Activated CD4-positive, alpha-beta memory T cell treated with anti-CD3 and anti-CD28 coated beads for 36 hours (primary cell): ENCODE measurements around the gene LDB3. TPM values are rescaled to one million over a fixed set of nuclear protein-coding genes. Genes with fewer than 3 reads are reported as not detected.

Experiments
- CTCF ChIA-PET: fragments of 350-600 bp; sonication (Branson Sonifier 250); formaldehyde crosslinking; loops from one replicate; lab custom pipeline; 2021; ENCODE audit warnings: antibody characterized with exemption, inconsistent platforms; lab: Charles Lee
- POLR2A ChIA-PET: fragments of 350-600 bp; sonication (Branson Sonifier 250); formaldehyde crosslinking; loops from one replicate; lab custom pipeline; 2021; ENCODE audit warnings: antibody characterized with exemption; lab: Charles Lee
- DNase-seq: peaks from one replicate; pipeline ENCODE4 v3.0.0-alpha.2; 2020
- H3K27ac Mint-ChIP-seq: one replicate; pipeline ENCODE4 v1.8.0; 2021; ENCODE audit warnings: mixed read lengths
- H3K27me3 Mint-ChIP-seq: one replicate; pipeline ENCODE4 v1.8.0; 2021; ENCODE audit warnings: mixed read lengths
- H3K36me3 Mint-ChIP-seq: one replicate; pipeline ENCODE4 v1.8.0; 2021; ENCODE audit warnings: mixed read lengths
- H3K4me1 Mint-ChIP-seq: one replicate; pipeline ENCODE4 v1.8.0; 2021; ENCODE audit warnings: low read depth, mixed read lengths
- H3K4me3 Mint-ChIP-seq: one replicate; pipeline ENCODE4 v1.8.0; 2021; ENCODE audit warnings: mild to moderate bottlenecking, mixed read lengths
- H3K9me3 Mint-ChIP-seq: one replicate; pipeline ENCODE4 v1.8.0; 2021; ENCODE audit warnings: mixed read lengths
- intact Hi-C: fragments of 100-400 bp; cut with micrococcal nuclease; formaldehyde crosslinking; loops from one replicate; pipeline ENCODE4 v1.15.1; 2023
- total RNA-seq, 2 experiments: library from RNA; stranded (reverse); gene quantifications; one replicate each; pipeline ENCODE4 v1.2.3, GENCODE V29; 2021

LDB3 gene
- total RNA-seq, 2 experiments from 2014 or later, result 0.12 to 0.43 TPM

DNA sequence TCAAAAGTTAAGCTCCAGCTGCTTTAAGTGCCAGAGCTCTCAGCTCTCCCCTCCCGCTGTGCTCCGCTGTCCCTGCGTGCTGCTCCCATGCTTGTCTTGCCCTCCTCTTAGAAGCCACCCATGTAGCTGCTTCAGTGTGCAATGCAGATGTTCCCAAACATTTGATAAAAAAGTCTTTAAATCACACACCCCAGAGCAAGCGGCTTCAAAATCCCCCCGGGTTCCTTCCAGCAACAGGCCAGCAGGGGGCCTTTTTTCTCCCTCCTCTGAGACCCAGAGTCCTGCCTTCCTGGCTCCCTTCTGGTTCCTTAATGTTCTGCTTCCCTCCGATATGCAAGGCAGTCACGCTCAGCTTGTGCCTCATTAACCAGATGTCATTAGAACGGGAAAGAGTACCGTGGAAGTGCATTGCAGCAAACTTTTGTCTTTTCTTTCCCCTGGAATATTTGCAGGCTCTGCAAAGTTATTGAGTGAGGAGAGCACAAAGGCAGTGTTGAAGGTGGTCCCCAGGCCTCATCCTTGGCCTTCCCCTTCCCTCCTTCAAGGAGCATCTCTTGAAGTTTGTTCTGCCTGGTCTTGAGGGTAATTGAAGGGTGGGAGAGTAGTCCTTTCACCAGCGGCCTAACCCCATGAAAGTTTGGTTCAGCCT lies 25.5 kb downstream of the LDB3 start:
- Mint-ChIP-seq H3K27ac (no peak overlapping the region), H3K4me3 (no peak overlapping the region), H3K9me3 (no peaks in the 10 kb centered on the region), H3K4me1 (no peaks in the 10 kb centered on the region), H3K36me3 (no peaks in the 10 kb centered on the region), H3K27me3 (no peaks in the 10 kb centered on the region)
- peak; percentile 46 for DNase-seq
- intact Hi-C loops, result loop anchor here (1.0 kb wide), 1 partner anchor 205 kb away; no protein-coding TSS in a partner anchor
- ChIA-PET POLR2A (no interaction called here), CTCF (interaction anchor here (0.5 to 2.9 kb wide), 16 partner anchors 13 to 267 kb away, joined by 3 to 38 read pairs (median 4); no protein-coding TSS in a partner anchor)

DNA sequence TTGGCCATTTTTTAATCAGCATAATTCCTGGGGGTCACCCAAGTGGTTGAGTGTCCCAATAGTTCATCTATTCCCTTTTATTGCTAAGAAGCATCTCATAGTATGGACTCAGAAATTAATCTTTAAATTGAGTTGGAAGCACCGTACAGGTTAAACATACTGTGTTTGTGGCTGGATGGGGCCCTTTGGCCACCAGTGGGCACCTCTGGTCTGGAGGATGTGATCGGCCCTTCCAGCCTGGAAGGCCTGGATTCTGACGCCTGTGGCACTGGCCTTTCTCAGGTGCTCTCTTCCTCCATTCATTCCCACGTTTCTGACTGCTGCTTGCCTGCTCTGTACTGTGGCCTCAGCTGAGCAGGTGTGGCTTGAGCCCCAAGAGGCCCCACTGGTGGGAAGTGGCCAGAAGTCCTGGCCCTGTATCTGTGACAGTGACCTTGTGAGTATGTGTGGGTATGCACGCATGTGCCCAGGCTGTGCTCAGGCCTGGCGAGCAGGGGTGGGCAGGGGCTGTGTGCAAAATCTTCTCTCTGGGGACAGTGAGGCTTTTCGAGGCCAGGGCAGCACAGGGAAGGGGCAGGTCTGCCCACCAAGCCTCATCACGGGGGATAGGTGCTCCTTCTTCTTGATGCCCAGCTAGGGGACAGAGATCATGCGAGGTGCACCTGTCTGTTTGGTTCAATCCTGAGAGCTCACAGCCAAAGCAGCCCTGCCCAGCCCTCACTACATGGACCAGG lies 30.1 kb downstream of the LDB3 start:
- Mint-ChIP-seq H3K36me3 (no peaks in the 10 kb centered on the region), H3K4me3 (no peak overlapping the region), H3K27me3 (no peaks in the 10 kb centered on the region), H3K9me3 (no peaks in the 10 kb centered on the region), H3K4me1 (no peaks in the 10 kb centered on the region), H3K27ac (no peak overlapping the region)
- no peak for DNase-seq
- ChIA-PET CTCF (no interaction called here), POLR2A (no interaction called here)
- intact Hi-C loops, result no loop called here

DNA sequence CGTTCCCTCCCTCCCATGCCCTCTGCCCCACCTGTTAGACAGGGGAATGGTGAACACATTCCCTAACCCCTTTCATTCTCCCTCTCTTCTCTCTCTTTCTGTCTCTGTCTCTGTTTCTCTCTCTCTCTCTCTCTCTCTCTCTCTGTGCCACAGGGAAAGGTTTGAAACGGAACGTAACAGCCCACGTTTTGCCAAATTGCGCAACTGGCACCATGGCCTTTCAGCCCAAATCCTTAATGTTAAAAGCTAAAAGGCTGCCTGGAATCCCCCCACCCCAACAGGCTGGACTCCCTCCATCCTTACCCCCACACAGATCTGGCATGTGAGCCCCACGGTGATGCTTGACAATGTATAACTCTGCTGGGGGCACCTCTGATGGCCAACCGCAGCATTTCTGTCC lies 30.8 kb downstream of the LDB3 start:
- no peak for DNase-seq
- no peaks in the 10 kb centered on the region for H3K9me3 Mint-ChIP-seq
- H3K4me3 Mint-ChIP-seq, result no peak overlapping the region
- intact Hi-C loops, result no loop called here
- H3K27me3 Mint-ChIP-seq, result no peaks in the 10 kb centered on the region
- ChIA-PET POLR2A (no interaction called here), CTCF (no interaction called here)
- no peaks in the 10 kb centered on the region for H3K36me3 Mint-ChIP-seq
- H3K4me1 Mint-ChIP-seq, result no peaks in the 10 kb centered on the region
- H3K27ac Mint-ChIP-seq, result no peak overlapping the region

DNA sequence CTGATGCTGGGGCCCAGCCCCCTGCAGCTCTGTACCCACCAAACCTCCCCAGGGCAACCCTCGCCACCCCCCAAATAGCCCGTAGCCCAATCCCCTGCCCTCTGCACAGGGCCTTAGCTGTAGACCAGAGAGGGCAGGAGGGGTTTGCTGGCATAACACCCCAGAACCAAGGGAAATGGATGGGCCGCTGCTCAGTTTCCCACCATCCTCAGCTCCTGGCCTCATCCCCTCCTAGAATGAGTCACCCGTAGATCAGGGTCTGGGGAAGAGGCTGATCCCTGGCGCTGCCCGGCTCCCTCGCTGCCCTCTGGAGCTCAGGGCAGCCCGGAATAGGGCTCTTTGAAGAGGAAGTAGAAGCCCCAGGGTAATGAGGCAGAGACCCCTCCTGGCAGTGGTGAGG lies 31.2 kb downstream of the LDB3 start:
- POLR2A ChIA-PET, result no interaction called here
- no peak for DNase-seq
- no peaks in the 10 kb centered on the region for H3K4me1 Mint-ChIP-seq
- no peaks in the 10 kb centered on the region for H3K27me3 Mint-ChIP-seq
- H3K4me3 Mint-ChIP-seq, result no peak overlapping the region
- no peaks in the 10 kb centered on the region for H3K9me3 Mint-ChIP-seq
- CTCF ChIA-PET, result no interaction called here
- H3K27ac Mint-ChIP-seq, result no peak overlapping the region
- no peaks in the 10 kb centered on the region for H3K36me3 Mint-ChIP-seq
- intact Hi-C loops, result no loop called here

DNA sequence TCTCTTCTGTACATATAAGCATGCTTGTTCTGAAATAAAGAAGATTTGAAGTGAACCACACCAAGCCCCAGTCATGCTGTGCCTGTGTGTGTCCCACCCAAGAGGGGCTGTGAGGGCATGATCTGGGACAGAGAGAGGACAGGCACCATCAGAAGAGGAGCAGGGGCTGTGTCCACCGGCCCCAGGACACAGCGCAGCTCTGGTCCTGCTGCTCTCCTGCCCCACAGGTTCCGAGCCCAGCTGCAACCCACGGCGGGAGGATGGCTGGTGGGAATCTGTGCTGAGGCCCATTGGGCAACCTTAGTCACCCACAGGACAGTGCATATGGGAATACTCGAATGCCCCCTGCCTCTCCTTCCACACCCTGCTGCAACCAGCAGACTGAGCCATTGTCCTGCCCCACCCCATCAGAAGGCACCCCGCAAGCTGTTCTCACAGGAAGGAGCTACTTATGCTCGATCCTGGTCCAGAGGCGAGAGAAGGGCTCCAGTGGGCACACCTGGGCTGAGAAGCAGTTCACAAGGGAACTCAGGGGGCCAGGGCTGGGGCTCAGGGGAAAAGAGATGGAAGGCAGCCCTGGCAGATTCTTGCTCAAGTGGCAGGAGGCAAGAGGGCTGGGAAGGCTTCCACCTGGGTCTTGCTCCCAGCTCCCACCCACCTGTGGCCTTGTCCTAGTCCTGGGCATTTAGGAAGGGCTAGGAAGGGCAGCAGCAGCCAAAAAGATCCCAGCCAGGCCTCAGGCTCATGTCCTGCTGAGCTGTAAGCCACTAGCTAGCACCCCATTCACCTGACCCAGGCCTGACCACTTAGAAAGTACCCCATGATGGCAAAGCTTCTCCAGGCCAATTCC lies 31.9 kb downstream of the LDB3 start:
- Mint-ChIP-seq H3K4me1 (no peaks in the 10 kb centered on the region), H3K27me3 (no peaks in the 10 kb centered on the region), H3K9me3 (no peaks in the 10 kb centered on the region), H3K36me3 (no peaks in the 10 kb centered on the region), H3K27ac (no peak overlapping the region), H3K4me3 (no peak overlapping the region)
- CTCF ChIA-PET, result no interaction called here
- intact Hi-C loops, result no loop called here
- POLR2A ChIA-PET, result no interaction called here
- no peak for DNase-seq

DNA sequence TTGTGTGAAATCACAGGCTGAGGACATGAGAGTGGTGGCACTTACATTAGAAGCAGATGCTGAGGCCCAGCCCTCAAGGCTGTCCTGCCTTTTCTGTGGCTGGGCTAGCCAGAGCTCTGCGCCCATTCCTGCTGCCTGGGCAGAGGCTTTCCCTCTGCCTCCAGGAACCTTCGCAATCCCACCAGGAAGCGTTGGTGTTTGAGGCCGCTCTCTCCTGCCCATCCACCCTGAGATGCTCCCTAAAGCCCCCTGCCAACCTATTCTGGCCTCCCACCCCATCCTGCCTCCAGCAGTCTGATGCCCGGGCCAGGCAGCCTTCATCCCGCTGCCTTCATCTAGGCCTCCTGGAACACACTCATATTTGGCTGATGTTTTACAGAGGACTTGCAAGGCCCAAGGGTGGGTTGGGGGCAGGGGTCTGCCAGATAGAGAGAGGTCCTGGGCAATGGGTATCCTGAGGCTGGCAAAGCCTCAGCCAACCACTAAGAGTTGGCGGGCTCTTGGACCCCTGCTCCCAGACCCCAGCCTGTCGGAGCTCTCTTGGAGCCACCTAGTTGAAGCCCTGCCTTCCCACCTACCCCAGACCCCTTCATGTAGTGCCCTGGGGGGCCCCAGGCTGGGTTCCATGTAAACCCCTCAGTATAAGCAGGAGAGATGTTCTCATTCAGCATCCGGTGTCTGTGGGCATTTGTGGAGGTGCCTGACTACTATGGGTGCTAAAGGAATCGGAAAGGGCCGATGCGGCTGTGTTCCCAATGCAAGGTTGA lies 32.7 kb downstream of the LDB3 start:
- ChIA-PET CTCF (no interaction called here), POLR2A (no interaction called here)
- H3K9me3 Mint-ChIP-seq, result no peaks in the 10 kb centered on the region
- no peaks in the 10 kb centered on the region for H3K36me3 Mint-ChIP-seq
- intact Hi-C loops, result no loop called here
- H3K4me3 Mint-ChIP-seq, result no peak overlapping the region
- H3K27me3 Mint-ChIP-seq, result no peaks in the 10 kb centered on the region
- DNase-seq, result no peak
- H3K27ac Mint-ChIP-seq, result no peak overlapping the region
- H3K4me1 Mint-ChIP-seq, result no peaks in the 10 kb centered on the region

DNA sequence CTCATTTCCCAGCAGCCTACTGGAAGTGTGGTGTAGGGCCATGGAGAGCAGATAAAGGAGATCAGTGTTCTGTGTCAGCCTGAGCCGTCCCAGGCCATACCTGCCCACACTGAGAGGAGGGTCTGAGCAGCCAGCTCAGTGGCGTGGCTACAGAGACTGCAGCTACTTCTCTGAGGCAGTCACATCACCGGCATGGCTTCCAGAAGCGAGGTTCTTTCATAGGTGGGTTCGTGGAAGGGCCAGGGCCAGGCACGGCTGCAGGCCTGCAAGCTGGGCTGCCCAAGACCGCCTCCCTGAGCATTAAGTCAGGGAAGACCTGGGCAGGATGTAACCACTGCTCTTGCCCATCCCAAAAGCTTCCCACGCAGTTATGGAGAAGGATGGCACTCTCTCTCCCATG lies 34.9 kb downstream of the LDB3 start:
- ChIA-PET CTCF (interaction anchor here (1.0 to 1.3 kb wide), 2 partner anchors 8 to 15 kb away, joined by 4 to 6 read pairs; no protein-coding TSS in a partner anchor), POLR2A (no interaction called here)
- no peaks in the 10 kb centered on the region for H3K4me1 Mint-ChIP-seq
- H3K27ac Mint-ChIP-seq, result no peak overlapping the region
- intact Hi-C loops, result no loop called here
- H3K27me3 Mint-ChIP-seq, result no peaks in the 10 kb centered on the region
- DNase-seq, result no peak
- H3K36me3 Mint-ChIP-seq, result no peaks in the 10 kb centered on the region
- no peak overlapping the region for H3K4me3 Mint-ChIP-seq
- no peaks in the 10 kb centered on the region for H3K9me3 Mint-ChIP-seq

DNA sequence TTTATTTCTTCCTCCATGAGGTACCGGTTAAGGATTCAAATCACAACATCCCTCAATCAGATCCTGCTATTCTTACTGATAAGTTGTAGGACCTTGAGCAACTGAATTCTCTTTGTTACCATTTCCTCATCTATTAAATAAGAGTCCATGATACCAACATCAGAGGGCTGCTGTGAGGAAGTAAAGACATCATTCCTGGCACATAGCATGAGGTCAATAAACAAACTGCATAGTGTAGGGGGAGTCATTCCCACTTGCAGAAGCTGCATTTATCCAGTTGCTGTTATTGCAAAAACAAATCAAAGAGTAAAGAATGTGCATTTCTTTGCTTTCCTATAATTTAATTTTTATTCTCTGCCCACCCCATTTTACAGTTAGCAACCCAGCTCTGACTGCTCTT lies 36.8 kb downstream of the LDB3 start:
- no peak for DNase-seq
- peaks cover 3% of the 10 kb centered on the region for H3K4me1 Mint-ChIP-seq
- no peak overlapping the region for H3K27ac Mint-ChIP-seq
- POLR2A ChIA-PET, result no interaction called here
- H3K9me3 Mint-ChIP-seq, result no peaks in the 10 kb centered on the region
- no peaks in the 10 kb centered on the region for H3K27me3 Mint-ChIP-seq
- no peak overlapping the region for H3K4me3 Mint-ChIP-seq
- CTCF ChIA-PET, result no interaction called here
- intact Hi-C loops, result no loop called here
- H3K36me3 Mint-ChIP-seq, result no peaks in the 10 kb centered on the region

DNA sequence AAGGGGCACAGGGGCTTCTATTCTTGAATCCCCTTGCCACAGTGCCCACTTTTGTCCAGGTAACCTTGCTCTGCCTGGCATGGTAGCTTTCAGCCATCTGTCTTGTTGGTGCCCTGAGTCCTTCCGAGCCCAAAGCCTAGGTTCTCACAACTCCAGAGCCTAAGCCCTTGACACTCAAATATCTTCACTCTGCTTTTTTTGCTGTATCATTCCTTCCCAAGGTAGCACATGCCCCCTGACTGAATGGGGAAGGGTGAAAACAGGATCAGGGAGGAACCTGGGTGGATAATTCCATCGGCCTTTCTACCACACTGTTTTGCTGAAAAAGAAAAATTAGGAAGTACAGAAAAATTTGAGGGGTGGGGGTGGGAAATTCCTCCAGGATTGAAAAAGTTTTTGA lies 37.6 kb downstream of the LDB3 start:
- H3K27ac Mint-ChIP-seq, result no peak overlapping the region
- DNase-seq, result no peak
- no peaks in the 10 kb centered on the region for H3K9me3 Mint-ChIP-seq
- H3K4me1 Mint-ChIP-seq, result peaks cover 7% of the 10 kb centered on the region
- H3K4me3 Mint-ChIP-seq, result no peak overlapping the region
- ChIA-PET POLR2A (no interaction called here), CTCF (no interaction called here)
- H3K27me3 Mint-ChIP-seq, result no peaks in the 10 kb centered on the region
- no peaks in the 10 kb centered on the region for H3K36me3 Mint-ChIP-seq
- intact Hi-C loops, result no loop called here

DNA sequence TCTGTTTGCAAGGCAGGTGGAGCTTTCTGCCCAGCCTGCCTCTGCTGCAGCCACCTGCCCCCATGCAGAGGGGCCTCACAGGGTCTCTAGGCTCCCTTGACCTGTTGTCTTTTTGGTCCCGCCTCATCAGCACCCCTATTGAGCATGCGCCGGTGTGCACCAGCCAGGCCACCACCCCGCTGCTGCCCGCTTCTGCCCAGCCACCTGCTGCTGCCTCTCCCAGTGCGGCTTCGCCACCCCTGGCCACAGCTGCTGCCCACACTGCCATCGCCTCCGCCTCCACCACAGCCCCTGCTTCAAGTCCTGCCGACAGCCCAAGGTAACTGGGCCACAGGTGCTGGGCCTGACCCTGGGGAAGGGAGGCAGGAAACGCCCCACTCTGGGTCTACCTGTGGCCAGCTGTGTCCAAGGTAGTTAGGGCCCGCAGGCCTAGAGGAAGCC lies 38.1 kb downstream of the LDB3 start:
- no peaks in the 10 kb centered on the region for H3K9me3 Mint-ChIP-seq
- H3K4me3 Mint-ChIP-seq, result no peak overlapping the region
- no peaks in the 10 kb centered on the region for H3K36me3 Mint-ChIP-seq
- H3K27me3 Mint-ChIP-seq, result no peaks in the 10 kb centered on the region
- intact Hi-C loops, result no loop called here
- no peak overlapping the region for H3K27ac Mint-ChIP-seq
- CTCF ChIA-PET, result no interaction called here
- peaks cover 7% of the 10 kb centered on the region for H3K4me1 Mint-ChIP-seq
- no peak for DNase-seq
- POLR2A ChIA-PET, result no interaction called here

DNA sequence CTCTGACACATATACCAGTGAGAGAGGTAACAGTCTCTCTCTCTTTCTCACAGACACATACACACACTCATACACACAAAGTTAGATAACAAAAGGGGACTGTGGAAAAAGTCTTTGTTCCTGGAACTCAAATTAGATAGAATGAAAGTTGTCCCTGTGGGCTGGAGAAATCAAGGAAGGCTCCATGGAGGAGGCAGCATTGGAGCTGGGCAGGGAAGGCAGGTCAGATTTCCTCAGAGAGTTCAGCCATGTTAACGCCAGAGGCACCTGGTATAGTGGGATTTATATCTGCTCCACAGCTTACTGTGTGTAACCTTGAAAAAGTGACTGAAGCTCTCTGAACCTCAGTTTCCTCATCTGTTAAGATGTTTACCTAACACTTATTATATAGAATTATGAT lies 38.7 kb downstream of the LDB3 start:
- Mint-ChIP-seq H3K27me3 (no peaks in the 10 kb centered on the region), H3K4me3 (no peak overlapping the region), H3K4me1 (peaks cover 7% of the 10 kb centered on the region), H3K27ac (no peak overlapping the region), H3K9me3 (no peaks in the 10 kb centered on the region), H3K36me3 (no peaks in the 10 kb centered on the region)
- intact Hi-C loops, result no loop called here
- POLR2A ChIA-PET, result no interaction called here
- no peak for DNase-seq
- CTCF ChIA-PET, result no interaction called here

DNA sequence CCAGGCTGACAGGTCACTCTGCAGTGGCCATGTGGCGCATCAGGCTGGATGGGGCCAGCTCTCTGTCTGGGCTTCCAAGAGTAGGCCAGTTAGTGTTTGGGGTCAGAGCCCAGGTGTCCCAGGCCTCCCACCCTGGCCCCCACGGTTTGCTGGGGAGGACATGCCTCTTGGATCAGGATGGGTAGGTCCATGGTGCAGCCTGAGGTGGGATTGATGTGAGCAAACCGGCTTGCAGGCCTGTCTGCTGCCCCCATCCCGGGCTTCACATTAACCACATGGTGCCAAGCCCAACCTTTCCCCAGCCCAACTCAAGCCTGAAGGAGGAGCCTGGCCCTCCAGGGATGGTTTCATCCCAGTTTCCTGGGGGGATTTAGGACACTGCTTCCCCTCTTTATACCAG lies 39.2 kb downstream of the LDB3 start:
- H3K36me3 Mint-ChIP-seq, result no peaks in the 10 kb centered on the region
- POLR2A ChIA-PET, result no interaction called here
- H3K4me1 Mint-ChIP-seq, result peaks cover 11% of the 10 kb centered on the region
- H3K27ac Mint-ChIP-seq, result no peak overlapping the region
- CTCF ChIA-PET, result interaction anchor here (0.9 kb wide), 1 partner anchor 14 kb away, joined by 5 read pairs; no protein-coding TSS in a partner anchor
- no peaks in the 10 kb centered on the region for H3K9me3 Mint-ChIP-seq
- intact Hi-C loops, result no loop called here
- DNase-seq, result no peak
- H3K27me3 Mint-ChIP-seq, result no peaks in the 10 kb centered on the region
- H3K4me3 Mint-ChIP-seq, result no peak overlapping the region
